Measurements from ENCODE around the gene GLDN. TPM values are rescaled to one million over a fixed set of nuclear protein-coding genes. Genes with fewer than 3 reads are reported as not detected.

The GLDN gene
- total and polyA plus RNA-seq, 2 of the 4 experiments (the other 2 are of a cell fraction): under 0.01 TPM; not detected in 1

DNA sequence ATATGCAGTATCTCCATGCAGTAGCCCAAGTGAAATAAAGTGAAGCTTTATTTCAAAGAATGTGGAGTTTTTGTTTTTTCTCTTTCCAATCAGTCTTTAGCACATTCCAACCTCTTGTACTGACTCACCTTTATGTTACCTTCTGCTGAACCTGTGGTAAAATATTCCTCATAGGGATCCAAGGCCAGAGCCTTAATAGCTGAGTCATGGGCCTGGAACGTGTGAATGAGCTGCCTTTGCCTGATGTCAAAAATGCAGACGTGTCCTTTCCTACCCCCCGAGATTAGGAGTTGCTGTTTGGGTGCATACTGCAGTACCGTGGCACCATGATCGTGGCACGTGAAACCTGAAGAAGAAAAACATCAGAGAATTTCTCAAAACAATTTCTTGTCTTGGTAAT, 108.5 kb downstream of the GLDN start:
- dilution Hi-C loops (cut with HindIII; ENCODE audit: low sequenced_read_pairs, unreplicated experiment): no loop called here
- Histone ChIP-seq H2AK9ac (replicated peaks; ENCODE audit: low read depth, low read length, poor library complexity) (no peak overlapping the region), H4K91ac (ENCODE audit: insufficient read depth, low read depth, low read length) (no peak overlapping the region), H3K18ac (ENCODE audit: low read depth, low read length) (no peak overlapping the region), H3K23ac (ENCODE audit: low read depth, low read length) (no peak overlapping the region), H2BK5ac (ENCODE audit: low read depth, low read length, poor library complexity, severe bottlenecking) (no peak overlapping the region), H3K14ac (replicated peaks; ENCODE audit: low read depth, low read length) (no peak overlapping the region), H4K20me1 (ENCODE audit: insufficient read depth, low read length) (no peaks in the 10 kb centered on the region), H3K79me1 (ENCODE audit: low read depth in 1 of 2, low read length in 2 of 2) (no peaks in the 10 kb centered on the region), H3K4me3 (ENCODE audit: insufficient read depth, low read depth, low read length) (no peak overlapping the region), H3K4me2 (ENCODE audit: low read depth, low read length) (no peak overlapping the region), H3K9ac (ENCODE audit: low read depth, low read length) (no peak overlapping the region), H4K8ac (ENCODE audit: low read depth in 2 of 2, low read length in 2 of 2) (no peak overlapping the region), H2AK5ac (ENCODE audit: low read depth, low read length) (no peak overlapping the region), H3K9me1 (ENCODE audit: insufficient read depth, low read length) (peaks cover 2% of the 10 kb centered on the region), H3K27ac (ENCODE audit: insufficient read depth, low read length) (no peak overlapping the region), H3K9me3 (ENCODE audit: control insufficient read depth, insufficient read depth, low read length) (no peaks in the 10 kb centered on the region), H3K4ac (ENCODE audit: low read depth, low read length) (no peak overlapping the region), H4K5ac (ENCODE audit: low read depth, low read length) (no peak overlapping the region), H2BK20ac (ENCODE audit: low read depth, low read length) (no peak overlapping the region), H3K4me1 (ENCODE audit: control insufficient read depth, insufficient read depth, low read length) (0 out of 2 replicates have a peak, but pooled peaks cover 2% of the 10 kb centered on the region), H3K27me3 (ENCODE audit: control insufficient read depth, insufficient read depth, low read length) (no peaks in the 10 kb centered on the region), H2BK120ac (ENCODE audit: low read depth, low read length) (no peak overlapping the region), H2BK15ac (ENCODE audit: low read depth, low read length) (no peak overlapping the region), H3K56ac (ENCODE audit: extremely low read depth, insufficient read depth, low read length) (no peak overlapping the region), H2AFZ (replicated peaks; ENCODE audit: low read length, poor library complexity) (no peak overlapping the region), H3K36me3 (ENCODE audit: control insufficient read depth, insufficient read depth, low read length) (peaks cover 3% of the 10 kb centered on the region; the same call in 1 of the 2 replicates)
- in situ Hi-C loops (cut with MboI; ENCODE audit: low sequenced_read_pairs): no loop called here
- ChIA-PET POLR2A (ENCODE audit: unreplicated experiment) (no interaction called here), CTCF (no interaction called here)
- DNase-seq: no peak
- BruUV-seq (replicated peaks): no TSS peak
- WGBS, 2 experiments (ENCODE audit: extremely low coverage in 2 of 2, insufficient read length in 1 of 2): no CpG with 5 or more reads among the region's 6 CpGs
- TF ChIP-seq NFE2L2 (IDR thresholded peaks at IDR 0.05; ENCODE audit: low read depth, low read length) (peak; percentile 36; the same call in 1 of the 2 replicates), MXI1 (IDR thresholded peaks at IDR 0.05; ENCODE audit: borderline replicate concordance, low read depth, low read length) (no peak)
- intact Hi-C loops (cut with micrococcal nuclease): no loop called here
- no peak for ATAC-seq (ENCODE audit: low read depth)

Small RNA genes lying within 50 kb of the gene (microRNA-seq; reads per million reads assigned to microRNA genes)
- not detected for gene AC020891.4 (ENCODE audit: insufficient read depth, insufficient read length)
- gene MIR7973-1 (ENCODE audit: insufficient read depth in 1 of 2, insufficient read length in 1 of 2, unreplicated experiment in 1 of 2): 0 reads per million in 2 experiments
- gene MIR7973-2 (ENCODE audit: unreplicated experiment): not detected

Small RNA genes lying within 50 kb of the gene (small RNA-seq; reads per million reads assigned to genes)
- 0 reads per million in 5 experiments for gene AC020891.4
- 0 reads per million in 5 experiments for gene MIR7973-1

Other genes starting within 250 kb of the GLDN start
- 0.83 and 0.90 TPM in 2 replicates for gene TNFAIP8L3, start 246.7 kb upstream of the GLDN start, total RNA-seq (2012; rRNA removed)
- gene TNFAIP8L3, start 246.7 kb upstream of the GLDN start, polyA plus RNA-seq (2012; rRNA removed): 0.09 and 0.29 TPM in 2 replicates
- not detected in 2 replicates for gene CYP19A1, start 3.1 kb upstream of the GLDN start, total RNA-seq (2012; rRNA removed)
- gene CYP19A1, start 3.1 kb upstream of the GLDN start, polyA plus RNA-seq (2012; rRNA removed): not detected in 2 replicates